GM11168 (cell line): ENCODE data around the gene PER1.

ENCODE experiments used
- in situ Hi-C: fragments of 300-500 bp; cut with MboI; formaldehyde crosslinking; loops from one replicate; pipeline ENCODE4 v1.12.0; 2022; ENCODE audit warnings: low sequenced_read_pairs; ENCODE audit not compliant: unreplicated experiment

Gene PER1

GRCh38 chr17:8142887-8143580, 9.2 kb downstream of the PER1 start:
- in situ Hi-C loops, result no loop called here

- in situ Hi-C loops, result no loop called here
These were observed 9.9 kb downstream of the PER1 start for GRCh38 chr17:8142158-8142886.

DNA sequence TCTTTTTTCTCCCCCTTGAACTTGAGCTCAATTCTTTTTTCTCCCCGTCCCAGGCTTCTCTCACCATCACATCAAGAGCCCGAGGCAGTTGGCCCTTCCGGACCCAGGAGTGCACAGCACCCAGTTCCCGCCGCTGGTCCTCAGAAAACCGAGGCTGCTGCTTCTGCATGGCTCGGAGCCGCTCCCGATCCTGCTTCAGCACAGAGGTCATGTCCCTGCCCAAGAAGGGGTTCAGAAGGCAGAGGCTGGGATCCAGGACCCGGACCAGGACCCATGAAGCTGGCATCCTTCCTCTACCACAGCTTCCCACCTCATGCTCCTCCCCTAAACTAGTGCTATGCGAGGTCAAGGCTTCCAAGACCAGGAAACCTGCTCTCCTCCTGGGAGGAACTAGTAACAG, 10.5 kb downstream of the PER1 start:
- in situ Hi-C loops, result no loop called here

GRCh38 chr17:8141045-8141444, 11.2 kb downstream of the PER1 start:
- in situ Hi-C loops, result no loop called here

GRCh38 chr17:8140065-8141029, 11.9 kb downstream of the PER1 start:
- in situ Hi-C loops, result no loop called here

DNA sequence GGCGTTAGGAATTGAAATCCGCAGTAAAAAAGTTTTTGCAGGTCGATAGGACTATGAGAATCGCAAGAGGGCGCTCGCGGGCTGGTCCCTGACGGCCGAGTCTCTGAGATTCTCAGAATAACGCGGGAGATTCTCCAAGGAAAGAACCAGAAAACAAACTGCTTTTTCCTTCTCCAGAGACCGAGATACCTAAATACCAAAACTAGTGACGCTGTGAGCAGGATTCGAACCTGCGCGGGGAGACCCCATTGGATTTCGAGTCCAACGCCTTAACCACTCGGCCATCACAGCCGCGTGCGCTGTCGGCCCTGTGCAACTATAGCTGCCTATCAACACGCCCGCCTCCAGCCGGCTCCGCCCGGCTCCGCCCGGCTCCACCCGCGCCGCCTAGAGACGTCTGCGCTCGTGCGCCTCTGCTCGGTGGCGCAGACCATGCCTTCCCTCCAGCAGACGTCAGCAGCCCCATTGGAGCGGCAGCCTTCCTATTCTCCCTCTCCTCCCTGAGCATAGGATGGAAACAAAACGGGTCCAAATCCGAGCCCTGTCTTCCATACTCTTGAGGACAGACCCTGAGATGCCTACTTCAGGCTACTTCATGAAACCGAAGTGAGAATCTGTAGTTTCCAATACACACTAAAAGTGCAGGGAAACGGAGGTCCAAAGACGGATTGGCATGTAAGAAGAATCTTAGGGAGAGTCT, 13.4 kb downstream of the PER1 start:
- in situ Hi-C loops, result no loop called here

- in situ Hi-C loops, result no loop called here
These were observed 13.9 kb downstream of the PER1 start for GRCh38 chr17:8138374-8138671.

DNA sequence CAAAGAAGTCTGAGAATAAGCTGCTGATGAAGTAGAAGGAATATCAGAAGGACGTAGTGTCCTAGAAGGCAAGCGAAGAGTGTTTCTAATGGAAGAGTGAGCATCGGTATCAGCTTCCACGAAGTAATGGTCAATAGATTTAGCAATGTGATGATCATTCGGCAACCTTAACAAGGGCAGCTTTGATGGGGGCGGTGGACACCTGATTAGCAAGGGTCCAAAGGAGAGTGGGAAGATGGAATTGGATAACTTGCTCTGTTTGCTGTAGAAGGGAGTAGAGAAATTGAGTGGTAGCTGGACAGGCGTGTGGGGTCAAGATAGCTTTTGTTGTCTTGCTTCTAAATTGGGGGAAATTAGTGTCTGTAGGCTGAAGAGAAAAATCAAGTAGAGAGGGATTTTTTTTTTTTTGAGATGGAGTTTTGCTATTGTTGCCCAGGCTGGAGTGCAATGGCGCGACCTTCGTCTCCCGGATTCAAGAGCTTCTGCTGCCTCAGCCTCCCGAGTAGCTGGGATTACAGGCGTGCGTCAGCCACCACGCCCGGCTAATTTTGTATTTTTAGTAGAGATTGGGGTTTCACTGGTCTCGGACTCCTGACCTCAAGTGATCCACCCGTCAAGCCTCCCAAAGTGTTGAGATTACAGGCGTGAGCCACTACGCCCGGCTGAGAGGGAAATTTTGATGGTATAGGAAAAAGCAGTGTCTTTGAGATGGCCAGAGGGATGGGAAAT, 14.4 kb downstream of the PER1 start:
- in situ Hi-C loops, result no loop called here

DNA sequence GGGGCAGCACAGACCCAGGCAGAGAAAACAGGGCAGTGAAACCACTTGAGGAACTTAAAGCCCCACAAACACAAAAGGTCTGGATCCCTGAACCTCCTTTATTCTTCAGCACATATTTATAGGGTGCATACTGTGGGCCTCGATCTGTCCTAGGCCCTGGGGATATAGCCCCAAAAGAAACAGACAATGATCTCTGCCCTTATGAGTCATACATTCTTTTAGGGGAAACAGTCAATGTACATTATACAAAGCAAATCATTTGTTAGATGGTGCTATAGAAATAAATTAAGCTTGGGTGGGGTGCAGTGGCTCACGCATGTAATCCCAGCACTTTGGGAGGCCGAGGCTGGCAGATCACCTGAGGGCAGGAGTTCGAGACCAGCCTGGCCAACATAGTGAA, 18.3 kb downstream of the PER1 start:
- in situ Hi-C loops, result no loop called here

DNA sequence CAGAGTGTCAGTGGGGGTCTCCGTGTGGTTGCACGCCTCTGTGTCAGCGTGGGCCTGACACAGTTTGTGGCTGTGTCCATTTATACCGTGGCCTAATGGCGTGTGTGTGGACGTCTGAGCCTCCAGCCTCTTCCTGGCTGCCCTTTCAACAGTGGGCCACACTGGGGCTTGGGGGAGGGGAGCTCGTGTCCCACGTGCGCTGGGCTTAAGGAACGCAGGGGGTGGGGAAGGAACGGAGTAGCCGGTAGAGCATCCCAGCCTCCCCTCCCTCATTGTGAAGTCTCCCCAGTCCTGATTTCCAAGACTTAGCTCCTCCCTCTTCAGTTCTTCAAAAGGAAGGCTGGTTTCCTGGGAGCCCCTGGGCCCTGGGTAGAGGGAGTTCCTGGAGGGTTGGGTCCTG, 18.8 kb downstream of the PER1 start:
- in situ Hi-C loops, result no loop called here

GRCh38 chr17:8131844-8132441, 20.3 kb downstream of the PER1 start:
- in situ Hi-C loops, result no loop called here

- in situ Hi-C loops, result no loop called here
These were observed 23.9 kb downstream of the PER1 start for GRCh38 chr17:8128125-8128784.

DNA sequence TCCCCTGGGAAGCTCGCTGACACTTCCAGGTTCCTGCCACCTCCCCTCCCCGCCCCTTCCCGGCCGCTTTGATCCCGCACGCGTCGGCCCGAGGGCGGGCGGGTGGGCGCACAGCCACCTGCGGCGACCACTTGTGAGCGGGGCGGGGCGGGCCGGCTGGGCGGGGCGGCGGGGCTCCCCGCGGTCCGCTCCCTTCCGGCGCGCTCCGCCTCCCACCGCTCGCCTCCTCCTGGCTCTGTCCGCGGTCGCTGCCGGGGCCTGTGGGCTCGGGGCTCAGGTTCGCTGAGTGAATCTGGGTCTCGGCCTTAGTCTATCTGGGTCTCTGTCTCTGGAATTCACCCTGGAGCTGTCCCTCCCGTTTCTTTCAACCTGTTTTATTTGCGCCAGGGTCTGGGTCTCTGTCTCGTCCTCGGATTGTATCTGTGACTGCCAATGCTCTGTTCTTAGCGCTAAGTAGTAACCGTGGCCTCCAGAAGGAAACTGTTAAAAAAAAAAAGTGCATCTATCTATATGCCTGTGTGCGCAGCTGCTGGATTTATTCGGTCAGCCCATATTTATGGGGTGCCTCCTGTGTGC, 25.6 kb downstream of the PER1 start:
- in situ Hi-C loops, result no loop called here

DNA sequence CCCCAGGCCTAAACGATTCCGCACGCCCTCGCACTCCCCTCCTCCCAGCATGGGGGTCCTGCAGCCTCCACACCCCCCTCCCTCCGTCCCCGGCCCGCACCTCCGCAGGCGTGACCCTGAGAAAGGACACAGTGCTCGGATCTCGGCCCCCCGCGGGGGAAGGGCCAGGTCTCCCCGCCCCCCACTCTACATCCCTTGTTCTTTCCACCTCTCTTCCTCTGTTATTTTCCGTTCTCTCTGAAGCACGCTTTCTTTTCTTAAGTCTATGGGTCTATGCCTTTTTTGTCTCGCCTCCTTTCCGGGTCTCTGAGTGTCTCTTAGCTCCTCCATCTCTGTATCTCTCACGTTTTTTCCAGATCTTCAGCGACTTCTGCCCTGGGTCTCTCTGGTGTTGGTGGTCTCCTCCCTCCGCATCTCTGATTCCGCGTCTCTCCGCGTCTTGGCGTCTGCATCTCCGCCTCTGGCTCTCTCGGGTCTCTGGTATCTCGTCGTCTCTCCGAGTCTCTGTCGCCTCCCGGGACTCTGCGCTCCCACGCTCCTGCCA, 26.2 kb downstream of the PER1 start:
- in situ Hi-C loops, result no loop called here

DNA sequence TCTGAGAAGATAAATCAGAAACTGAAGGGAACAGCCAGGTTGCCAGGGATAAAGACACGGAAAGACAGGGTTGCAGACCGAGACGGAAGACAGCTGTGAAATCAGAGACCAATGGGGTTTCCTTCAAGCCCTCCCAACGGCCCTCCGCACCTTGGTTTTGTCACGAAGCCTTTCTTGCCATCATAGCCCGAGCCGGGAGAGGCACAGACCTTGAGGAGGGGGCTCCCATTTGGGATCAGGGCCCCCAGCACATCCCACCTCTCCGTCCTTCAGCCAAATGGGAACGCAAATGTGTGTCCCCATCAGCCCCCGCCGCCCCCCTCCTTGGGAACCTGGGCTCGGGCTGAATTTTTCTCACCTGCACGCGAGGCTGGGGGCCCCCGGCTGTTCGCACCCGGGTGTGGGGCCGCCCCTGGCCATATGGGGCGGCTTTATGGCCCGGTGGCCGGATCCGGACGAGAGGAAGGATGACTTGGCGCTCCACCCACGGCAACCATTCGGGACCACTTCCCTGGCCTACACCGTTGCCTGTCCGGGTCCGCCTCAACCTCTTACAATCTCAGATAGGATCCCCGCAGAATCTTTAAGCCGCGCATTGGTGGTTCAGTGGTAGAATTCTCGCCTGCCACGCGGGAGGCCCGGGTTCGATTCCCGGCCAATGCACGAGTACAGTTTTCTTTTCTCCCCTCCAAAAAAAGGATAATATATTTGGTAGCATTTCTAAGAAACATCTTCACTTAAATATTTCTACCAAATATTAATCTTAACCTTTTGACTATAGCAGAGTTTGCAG, 26.9 kb downstream of the PER1 start:
- in situ Hi-C loops, result no loop called here

DNA sequence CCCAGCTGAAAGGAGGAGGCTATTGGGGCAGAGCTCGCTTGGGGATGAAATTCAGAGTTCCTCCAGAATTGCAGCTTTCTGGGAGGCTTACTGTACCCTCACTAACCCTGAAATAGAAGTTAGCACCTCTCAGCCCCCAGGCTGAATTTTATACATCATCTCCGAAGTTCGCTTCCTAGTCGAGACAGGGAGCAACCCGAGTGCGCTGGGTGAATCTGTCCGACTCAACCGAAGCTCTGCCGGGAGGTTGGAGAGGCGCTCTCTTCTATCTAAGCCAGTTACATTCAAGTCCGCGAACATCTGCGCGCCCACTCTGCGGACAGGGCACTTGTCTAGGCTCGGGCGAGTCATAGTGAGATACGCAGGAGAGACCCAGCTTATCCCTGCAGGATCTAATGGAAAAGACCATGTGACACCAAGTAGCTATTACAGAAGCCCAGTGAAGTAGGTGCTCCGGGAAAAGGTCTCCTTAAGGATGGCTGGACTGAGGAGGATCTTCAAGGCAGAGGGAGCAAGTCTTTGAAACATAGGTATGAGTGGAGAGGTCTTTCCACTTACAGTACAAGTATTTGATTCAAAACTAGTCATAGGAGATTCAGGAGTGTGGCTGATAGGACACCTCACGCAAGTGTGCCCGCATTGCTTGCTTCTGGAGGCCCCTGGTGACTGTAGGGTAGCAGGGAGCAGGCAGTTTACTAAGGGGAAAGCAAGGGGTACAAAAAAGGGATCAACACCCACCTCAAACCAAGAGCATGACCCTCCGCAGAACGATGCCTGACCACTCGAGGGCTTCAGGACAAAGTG, 27.7 kb downstream of the PER1 start:
- in situ Hi-C loops, result no loop called here
